Measurements from ENCODE around the gene CKLF.

The CKLF gene

GRCh38 chr16:66519482-66520373 lies 32.6 kb upstream of the CKLF start:
- DNase-seq: no peak

GRCh38 chr16:66520406-66521170 lies 31.8 kb upstream of the CKLF start:
- DNase-seq: peak; percentile 62

- no peak for DNase-seq
These were observed 31.1 kb upstream of the CKLF start for GRCh38 chr16:66521252-66521713.

- peak; percentile 84 for DNase-seq
These were observed 30.2 kb upstream of the CKLF start for GRCh38 chr16:66521951-66522771.

- DNase-seq: no peak
These were observed 29.4 kb upstream of the CKLF start for GRCh38 chr16:66522816-66523590.

DNA sequence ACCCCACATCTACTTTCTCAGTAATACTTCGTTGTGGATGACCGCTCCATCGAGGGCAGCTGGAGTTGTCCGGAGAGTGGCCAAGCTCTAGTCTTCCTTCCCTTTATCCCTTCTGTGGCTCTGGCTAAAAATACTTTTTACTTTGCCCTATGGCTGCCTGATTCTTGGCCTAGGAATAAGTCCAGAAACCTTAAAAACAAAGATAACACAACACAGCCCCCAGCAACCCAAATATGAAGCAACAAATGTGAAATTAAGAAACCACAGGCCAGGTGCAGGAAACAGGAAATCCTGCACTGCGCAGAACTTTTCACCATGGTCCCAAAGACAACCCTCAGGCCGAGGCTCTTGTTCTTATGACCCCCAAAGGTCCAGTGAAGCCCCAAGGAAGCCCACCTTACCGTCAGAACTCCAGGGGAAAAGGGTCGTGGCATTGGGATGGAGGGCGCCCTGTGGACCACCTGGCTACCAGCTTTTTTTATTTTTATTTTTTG lies 28.5 kb upstream of the CKLF start:
- peak; percentile 63 for DNase-seq

- peak; percentile 86 for DNase-seq
These were observed 27.7 kb upstream of the CKLF start for GRCh38 chr16:66524601-66525164.

- peak; percentile 66 for DNase-seq
These were observed 26.8 kb upstream of the CKLF start for GRCh38 chr16:66525396-66526180.

GRCh38 chr16:66528294-66528693 lies 24.1 kb upstream of the CKLF start:
- DNase-seq: no peak

DNA sequence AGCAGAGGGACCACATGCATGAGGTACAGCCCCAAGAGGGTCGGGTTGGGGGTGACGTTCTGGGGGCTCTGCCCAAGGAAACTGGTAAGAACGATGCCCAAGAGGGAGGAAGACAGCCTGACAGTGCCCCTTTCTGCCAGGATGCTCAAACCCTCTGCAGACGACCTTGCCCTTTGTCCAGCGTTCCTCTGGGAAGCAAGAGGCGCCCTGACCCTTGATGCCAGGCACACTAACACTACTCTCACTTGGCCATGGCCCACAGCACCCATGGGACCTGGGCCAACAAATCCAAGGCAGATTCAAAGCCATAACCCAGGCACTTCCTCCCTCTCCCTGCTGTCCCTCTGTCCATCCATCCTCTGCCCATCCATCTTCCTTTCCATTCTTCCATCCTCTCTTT lies 22.9 kb upstream of the CKLF start:
- no peak for DNase-seq

DNA sequence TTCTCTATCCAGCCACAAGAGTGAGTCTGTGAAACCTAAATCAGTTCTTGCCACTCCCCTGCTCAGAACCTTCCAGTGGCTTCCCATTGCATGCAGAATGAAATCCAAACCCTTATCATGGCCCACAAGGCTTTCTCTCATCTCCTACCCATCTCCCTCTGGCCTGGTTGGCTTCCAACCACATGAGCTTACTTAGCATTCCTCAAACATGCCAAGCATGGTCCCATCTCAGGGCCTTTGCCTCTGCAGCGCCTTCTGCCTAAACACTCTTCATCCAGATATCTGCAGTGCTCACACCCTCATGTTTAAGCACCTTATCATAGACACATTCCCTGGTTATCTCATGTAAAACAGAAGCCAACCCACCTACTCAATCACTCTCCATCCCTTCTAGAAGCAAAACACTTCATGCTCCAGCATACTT lies 18.0 kb upstream of the CKLF start:
- DNase-seq: no peak

- no peak for DNase-seq
These were observed 15.9 kb upstream of the CKLF start for GRCh38 chr16:66536525-66536924.

- no peak for DNase-seq
These were observed 15.1 kb upstream of the CKLF start for GRCh38 chr16:66537236-66537635.

DNA sequence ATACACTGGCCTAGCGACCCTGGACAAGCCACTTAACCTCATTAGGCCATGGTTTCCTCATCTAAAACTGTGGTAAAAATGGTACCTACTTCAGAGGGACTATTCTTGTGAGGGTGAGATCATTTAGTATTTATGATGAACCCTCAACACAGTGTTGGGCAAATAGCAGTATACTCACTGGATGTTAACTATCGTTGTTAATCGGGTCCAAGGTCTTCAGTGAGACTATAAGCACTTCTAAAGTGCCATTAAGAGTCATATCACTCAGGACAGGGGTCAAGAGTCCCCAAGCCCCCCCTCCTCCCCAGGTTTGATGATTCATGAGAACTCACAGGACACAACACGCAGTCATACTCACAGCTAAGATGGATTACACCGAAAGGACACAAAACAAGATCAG lies 13.5 kb upstream of the CKLF start:
- DNase-seq: no peak

GRCh38 chr16:66539623-66540469 lies 12.5 kb upstream of the CKLF start:
- DNase-seq: peak; percentile 21

DNA sequence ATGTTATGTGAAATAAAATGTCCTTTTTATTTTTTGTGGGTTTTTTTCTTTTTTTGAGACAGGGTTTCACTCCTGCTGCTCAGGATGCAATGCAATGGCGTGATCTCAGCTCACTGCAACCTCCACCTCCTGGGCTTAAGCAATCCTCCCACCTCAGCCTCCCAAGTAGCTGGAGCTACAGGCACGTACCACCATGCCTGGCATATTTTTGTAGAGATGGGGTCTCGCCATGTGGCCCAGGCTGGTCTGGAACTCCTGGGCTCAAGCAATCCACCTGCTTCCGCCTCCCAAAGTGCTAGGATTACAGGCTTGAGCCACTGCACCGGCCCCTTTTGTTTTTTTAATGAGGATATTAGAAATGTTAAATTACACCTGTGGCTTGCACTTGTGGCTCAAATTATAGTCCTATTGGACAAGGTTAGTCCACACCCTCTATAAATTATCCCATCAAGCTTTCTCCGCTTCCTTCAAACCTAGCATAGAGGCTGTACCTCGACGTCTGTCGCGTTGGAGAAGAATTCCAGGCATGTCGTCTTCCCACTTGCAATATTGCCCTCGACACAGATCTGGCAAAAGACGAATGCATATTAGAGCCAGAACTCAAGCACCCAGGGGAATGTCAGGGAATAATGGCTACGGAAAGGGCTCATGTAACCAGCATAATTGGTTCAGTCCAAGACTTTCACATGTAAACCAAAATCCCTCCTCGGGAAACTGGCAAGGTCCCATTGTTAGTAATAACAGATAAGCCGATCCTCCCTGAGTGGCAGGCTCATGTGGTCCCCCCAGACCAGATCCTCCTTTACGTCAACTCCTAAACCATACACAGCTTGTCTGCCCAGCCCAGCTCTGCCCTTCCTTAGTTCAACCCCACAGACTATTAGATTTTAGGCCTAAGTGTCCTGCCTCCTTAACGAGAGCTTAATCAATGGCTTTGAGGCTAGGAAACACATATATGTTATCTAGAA lies 10.7 kb upstream of the CKLF start:
- DNase-seq: no peak

DNA sequence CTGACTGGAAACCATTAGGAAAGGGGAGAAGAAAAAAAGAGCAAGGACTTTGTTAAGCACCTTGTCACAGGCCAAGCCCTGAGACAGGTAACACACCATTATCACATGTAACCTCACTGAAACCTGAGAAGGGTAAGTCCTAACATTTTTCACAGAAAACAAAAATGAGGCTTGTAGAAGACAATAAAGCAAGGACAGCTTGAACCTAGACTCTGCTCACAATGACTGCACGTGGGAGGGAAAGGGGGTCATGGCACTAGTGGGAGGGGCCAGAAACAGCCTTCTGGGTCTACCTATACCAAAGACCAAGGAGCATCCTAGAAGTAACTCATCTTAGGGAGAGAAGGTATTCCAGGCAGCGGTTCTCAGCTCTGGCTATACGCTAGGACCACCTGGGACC lies 10.0 kb upstream of the CKLF start:
- DNase-seq: no peak

DNA sequence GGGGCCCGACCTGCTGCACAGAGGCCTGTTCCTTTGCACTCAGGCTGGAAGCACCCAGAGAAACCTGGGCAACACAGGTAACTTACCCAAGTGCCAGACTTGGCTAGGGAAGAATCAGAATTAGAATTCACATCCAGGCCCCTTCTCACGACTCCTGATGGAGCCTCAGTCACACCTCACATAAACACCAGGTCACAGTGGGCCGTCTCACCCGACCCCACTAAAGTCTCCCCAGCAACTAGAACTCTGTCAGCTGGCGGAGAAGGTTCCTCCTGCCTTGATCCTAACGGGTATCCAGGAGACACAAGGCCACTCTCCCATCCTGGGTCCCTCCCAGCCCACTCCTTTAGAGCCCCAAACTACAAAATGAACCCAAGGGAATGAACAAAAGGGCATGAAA lies 8.8 kb upstream of the CKLF start:
- DNase-seq: no peak

All from CD4-positive, alpha-beta T cell treated with Interleukin-15 for 1 hour (primary cell).